GM12864 (cell line): ENCODE measurements around the gene PPP1R13L.

Experiments
- DNase-seq: peaks from one replicate; pipeline ENCODE4 v3.0.0-alpha.2; 2011; ENCODE audit warnings: low read depth
- H3K4me3 ChIP-seq: 2 replicates; pipeline ENCODE4 v1.5.1; 2011; ENCODE audit warnings: mild to moderate bottlenecking, low read depth, low read length, control low read depth
- CTCF ChIP-seq: IDR thresholded peaks from 2 replicates; pipeline ENCODE4 v1.5.1; 2011; ENCODE audit warnings: low read depth, mild to moderate bottlenecking, moderate library complexity, low read length, control low read depth, inconsistent platforms; ENCODE audit errors: missing control alignments

PPP1R13L gene

GRCh38 chr19:45370410-45371204 is 34.3 kb downstream of the PPP1R13L start, which contains the start of gene ERCC2:
TSS of gene ERCC2 (minus strand) at chr19:45370573. CDS start at chr19:45370540, 33 bp downstream.
- DNase-seq: peak; percentile 97
- H3K4me3 ChIP-seq: peak within 1 kb of the TSS; percentile 63
- TF ChIP-seq CTCF: no peak

DNA sequence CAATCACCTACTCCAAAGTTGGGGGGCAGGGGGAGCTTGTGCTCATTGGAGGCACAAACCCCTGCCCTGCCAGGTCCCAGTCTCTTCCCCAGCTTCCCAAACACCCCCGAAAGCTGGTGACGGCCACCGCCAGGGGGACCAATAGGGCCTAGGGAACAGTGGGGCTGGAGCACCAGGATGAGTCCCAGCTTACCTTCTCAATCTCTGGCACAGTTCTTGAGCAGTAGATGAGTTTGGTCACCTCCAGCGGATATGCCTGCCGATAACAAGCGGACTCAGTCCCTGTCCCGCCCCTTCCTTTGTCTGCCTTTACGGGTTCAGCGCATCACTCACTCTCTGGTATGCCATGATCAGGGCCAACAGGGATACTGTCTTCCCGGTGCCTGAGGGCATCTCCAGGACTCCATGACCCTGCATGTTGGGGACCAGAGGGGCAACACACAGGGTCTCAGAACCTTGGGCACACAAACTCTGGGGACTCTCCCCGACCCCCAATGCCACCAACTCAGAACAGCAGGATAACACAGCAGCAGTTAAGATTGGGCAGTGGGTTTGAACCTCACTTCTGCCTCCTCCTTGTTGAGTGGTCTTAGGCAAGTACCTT is 36.0 kb downstream of the PPP1R13L start:
- DNase-seq: no peak
- no peak overlapping the region for H3K4me3 ChIP-seq
- no peak for TF ChIP-seq CTCF

DNA sequence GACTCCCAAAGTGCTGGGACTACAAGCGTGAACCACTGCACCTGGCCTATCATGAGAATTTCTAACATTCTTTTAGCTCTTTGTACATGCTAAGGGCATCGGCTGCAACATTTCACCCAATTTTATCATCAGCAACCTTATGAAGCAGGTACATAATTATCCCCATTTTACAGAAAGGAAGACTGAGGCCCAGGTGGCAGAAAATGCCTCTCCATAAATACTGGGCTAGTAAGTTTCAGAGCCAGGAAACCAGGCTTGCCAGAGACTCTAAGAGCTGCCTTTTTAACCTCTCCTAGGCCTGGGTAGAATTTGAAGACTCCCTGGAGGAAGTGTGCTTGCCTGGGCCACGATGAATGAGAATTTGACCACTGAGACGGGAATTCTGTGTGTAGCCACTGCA is 36.7 kb downstream of the PPP1R13L start:
- H3K4me3 ChIP-seq: no peak overlapping the region
- DNase-seq: no peak
- TF ChIP-seq CTCF: no peak

GRCh38 chr19:45364696-45365095 is 40.2 kb downstream of the PPP1R13L start:
- H3K4me3 ChIP-seq: no peak overlapping the region
- TF ChIP-seq CTCF: no peak
- no peak for DNase-seq

DNA sequence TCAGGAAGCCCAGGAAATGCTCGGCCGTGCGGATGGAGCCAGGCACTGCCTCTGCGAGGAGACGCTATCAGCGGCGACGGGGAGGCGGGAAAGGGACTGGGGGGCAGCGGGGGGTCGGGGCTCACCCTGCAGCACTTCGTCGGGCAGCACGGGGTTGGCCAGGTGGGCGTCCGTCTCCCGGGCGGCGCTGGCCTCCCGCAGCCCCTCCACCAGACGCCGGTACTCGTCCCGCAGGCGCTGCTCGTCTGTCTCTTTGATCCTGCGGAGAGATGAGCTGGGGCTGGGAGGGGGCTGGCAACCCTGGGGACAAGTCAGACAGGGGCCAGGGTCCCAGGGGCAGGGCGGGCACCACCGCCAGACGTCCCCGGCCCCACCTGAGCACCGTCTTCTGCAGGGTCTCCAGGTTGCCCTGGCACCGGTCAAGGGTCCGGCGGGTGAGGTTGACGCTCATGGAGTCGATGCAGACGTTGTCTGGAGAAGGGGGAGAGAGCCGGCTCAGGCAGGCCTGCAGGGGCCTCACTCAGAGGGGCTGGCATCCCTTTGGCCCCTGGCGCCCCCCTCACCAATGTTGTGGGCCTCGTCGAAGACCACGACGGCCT is 40.9 kb downstream of the PPP1R13L start:
- no peak for DNase-seq
- TF ChIP-seq CTCF: no peak
- H3K4me3 ChIP-seq: no peak overlapping the region

GRCh38 chr19:45362291-45362690 is 42.6 kb downstream of the PPP1R13L start:
- TF ChIP-seq CTCF: no peak
- DNase-seq: no peak
- no peak overlapping the region for H3K4me3 ChIP-seq

GRCh38 chr19:45361608-45362007 is 43.3 kb downstream of the PPP1R13L start:
- no peak for DNase-seq
- no peak for TF ChIP-seq CTCF

More at GRCh38 chr19:45361608-45362007, 43.3 kb downstream of the PPP1R13L start:
- H3K4me3 ChIP-seq: no peak overlapping the region
